KG1 (cell line): Measurements from ENCODE around the gene A3GALT2.
"Not testable (repeated sequence)": the region's sequence is repeated elsewhere in the genome, so short reads cannot be mapped to it uniquely, and the experiment has no call there.

ENCODE experiments used
- DNase-seq: peaks from one replicate; lab custom pipeline; 2025; lab: John Stamatoyannopoulos, UW

The A3GALT2 gene

GRCh38 chr1:33292726-33293340 lies 28.1 kb downstream of the A3GALT2 start:
- no peak for DNase-seq

DNA sequence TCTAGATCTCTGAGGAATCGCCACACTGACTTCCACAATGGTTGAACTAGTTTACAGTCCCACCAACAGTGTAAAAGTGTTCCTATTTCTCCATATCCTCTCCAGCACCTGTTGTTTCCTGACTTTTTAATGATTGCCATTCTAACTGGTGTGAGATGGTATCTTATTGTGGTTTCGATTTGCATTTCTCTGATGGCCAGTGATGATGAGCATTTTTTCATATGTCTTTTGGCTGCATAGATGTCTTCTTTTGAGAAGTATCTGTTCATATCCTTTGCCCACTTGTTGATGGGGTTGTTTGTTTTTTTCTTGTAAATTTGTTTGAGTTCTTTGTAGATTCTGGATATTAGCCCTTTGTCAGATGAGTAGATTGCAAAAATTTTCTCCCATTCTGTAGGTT lies 30.3 kb downstream of the A3GALT2 start:
- DNase-seq, result not testable (repeated sequence)

DNA sequence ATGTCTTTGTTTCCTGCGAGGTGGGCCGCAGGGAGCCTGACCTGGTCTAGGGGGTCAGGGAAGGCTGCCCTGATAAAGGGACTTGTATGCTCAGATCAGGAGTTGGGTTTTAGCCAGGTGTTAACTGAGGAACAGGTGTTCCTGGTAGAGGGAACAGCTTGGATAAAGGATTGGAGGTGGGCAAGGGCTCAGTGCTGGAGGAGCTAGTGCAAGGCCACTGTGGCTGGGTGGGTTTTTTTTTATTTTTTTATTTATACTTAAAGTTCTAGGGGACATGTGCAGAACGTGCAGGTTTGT lies 31.1 kb downstream of the A3GALT2 start:
- no peak for DNase-seq

DNA sequence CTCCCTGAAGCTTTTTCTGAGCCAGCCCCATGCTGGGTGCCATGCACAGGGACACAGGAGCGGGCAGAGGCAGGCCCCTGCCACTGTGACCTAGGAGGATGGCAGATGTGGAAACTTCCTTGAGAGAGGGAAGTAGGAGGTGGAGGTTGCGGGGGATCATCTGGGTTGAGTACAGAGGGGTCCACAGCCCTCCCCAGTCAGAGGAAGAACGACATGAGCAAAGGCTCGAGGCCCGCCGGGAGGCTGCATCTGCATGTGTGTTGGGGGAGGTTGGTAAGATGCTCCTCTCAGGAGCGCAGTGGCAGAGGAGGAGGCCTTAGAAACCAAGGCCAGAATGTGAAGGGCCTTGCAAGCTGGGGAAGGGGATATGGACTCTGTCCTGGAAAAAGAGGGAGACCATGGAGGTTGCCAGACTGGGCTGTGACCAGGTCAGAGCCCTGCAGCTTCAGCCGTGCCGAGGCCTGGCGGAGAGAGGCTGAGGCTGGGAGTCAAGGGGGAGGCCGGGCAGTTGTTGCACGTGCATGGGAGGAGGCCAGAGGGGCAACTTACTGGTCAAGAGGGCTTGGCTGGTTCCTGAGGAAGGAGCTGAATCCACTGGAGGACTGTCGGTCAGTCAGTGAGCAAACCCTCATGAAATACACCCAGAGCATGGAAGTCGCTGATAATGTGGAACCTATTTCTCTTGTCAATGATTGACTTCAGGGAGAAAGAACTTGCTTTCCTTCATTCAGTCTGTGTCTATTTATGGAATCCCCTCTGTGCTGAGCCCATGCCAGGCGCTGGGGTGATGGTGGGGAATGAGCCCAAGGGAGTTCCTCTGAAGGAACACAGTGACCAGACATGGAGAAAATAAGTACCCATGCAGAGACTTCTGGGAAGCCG lies 31.7 kb downstream of the A3GALT2 start:
- DNase-seq, result no peak

DNA sequence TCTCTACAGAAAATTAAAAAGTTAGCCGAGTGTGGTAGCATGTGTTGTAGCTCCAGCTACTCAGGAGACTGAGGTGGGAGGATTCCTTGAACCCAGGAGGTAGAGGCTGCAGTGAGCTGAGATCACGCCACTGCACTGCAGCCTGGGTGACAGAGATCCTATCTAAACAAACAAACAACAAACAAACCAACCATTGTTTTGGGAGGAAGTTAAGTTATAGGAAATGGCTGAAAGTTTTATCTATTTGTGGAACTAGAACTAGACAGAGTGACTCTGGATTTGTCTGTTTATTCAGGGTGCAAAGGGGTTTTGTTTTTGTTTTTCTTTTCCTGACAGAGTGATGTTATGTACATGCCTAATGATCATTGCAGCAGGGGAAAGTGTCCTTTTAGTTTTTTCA lies 33.6 kb downstream of the A3GALT2 start:
- no peak for DNase-seq

GRCh38 chr1:33286451-33287185 lies 34.3 kb downstream of the A3GALT2 start:
- no peak for DNase-seq

DNA sequence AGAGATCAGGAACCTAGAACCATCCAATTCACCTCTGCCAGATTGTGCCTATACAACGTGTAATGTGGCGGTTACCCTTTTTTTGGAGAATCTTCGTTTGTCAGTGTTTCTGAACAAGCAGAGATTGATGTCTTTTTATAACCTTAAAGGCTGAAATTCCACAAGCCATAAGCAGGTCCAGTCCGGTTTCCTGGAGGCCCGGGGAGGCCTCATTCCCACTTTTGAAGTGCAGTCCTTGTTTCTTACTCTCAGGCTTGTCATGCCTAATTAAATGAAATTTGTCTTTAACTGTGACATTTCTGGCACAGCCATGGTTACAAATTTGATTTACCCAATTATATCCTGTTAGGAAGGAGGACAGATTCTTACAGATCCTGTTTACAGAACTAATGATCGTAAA lies 36.8 kb downstream of the A3GALT2 start:
- DNase-seq, result no peak

- DNase-seq, result no peak
These were observed 38.1 kb downstream of the A3GALT2 start for GRCh38 chr1:33282791-33283190.

- DNase-seq, result no peak
These were observed 39.2 kb downstream of the A3GALT2 start for GRCh38 chr1:33281554-33282303.

DNA sequence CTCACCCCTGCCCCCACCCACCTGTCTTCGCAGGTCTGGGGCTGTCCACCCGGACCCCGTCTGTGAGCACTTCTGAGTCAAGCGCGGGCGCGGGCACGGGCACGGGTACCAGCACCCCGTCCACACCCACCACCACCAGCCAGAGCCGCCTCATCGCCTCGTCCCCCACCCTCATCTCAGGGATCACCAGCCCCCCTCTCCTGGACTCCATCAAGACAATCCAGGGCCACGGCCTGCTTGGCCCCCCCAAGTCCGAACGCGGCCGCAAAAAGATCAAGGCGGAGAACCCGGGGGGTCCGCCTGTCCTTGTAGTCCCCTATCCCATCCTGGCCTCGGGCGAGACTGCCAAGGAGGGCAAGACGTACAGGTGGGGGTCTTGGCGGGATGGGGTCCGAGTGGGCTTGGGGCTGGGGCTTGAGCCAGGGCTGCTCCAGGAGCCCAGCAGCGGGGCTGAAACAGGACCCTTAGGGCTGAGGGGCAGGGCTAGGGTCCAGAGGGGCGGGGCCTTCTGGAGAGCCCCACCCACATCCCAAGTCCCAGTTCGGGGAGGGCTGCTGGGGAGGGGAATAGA lies 40.7 kb downstream of the A3GALT2 start:
- no peak for DNase-seq

DNA sequence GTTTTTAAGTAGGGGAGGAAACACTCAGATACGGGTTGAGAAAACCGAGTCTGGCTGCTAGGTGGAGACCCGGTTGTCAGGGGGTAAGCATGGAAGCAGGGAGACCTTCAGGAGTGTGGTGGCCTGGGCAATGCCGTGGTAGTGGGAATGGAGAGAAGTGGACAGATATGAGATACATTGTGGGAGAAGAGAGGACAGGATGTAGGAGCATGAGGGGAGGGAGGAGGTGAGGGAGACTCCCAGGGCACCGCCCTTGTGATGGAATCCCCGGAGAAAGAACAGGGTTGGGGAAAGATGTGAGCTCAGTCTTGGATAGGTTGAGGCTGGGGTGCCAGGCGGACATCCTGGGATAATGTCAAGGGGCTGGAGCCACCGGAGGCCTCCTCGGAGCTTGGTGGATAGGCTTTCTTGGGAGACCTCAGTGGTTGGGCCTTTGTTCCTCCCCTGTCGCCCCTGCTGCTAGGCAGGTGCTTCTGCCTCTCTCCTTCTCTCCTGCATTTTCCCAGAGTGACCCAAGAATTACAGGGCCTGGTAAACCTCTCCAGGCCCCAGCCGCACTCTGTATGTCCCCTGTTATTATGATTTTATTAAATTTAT lies 43.3 kb downstream of the A3GALT2 start:
- no peak for DNase-seq

GRCh38 chr1:33276573-33277298 lies 44.2 kb downstream of the A3GALT2 start:
- no peak for DNase-seq

- DNase-seq, result no peak
These were observed 45.0 kb downstream of the A3GALT2 start for GRCh38 chr1:33275706-33276572.

DNA sequence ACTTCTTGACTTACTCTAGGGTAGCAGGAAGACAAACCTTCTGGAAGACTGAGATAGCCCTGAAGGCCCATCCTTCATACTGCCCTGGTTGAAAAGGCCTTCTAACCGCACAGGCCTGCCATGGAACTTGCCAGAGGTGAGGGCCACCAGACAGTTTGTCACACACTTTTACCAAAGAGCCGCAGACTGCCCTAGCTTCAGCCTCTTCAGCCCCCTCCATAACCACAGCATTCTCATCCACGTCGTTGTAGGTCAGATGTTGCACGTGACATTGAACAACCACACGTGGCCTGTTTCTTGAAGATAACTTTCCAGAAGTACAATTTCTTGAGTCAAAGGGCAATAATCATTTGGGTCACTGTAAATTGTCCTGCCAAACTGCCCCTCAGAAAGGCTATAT lies 45.7 kb downstream of the A3GALT2 start:
- no peak for DNase-seq

GRCh38 chr1:33274446-33274845 lies 46.5 kb downstream of the A3GALT2 start:
- no peak for DNase-seq

DNA sequence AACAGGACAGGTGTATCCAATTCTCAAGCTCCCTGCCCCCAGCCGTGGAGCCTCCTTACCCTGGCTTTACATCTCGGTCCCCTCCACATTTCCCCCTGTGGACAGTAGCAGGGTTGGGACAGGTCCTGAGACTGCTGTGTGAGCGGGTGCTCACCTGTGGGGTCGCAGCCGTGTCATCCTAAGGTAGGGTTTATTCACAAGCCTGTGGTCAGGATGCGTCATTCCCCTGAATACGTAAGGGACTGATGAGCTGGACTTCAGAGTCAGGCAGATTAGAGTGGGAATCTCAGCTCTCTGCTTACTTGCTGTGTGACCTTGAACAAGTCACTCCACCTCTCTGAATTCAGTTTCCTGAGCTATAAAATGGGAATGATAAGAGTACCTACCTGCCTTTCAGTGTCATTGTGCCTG lies 46.9 kb downstream of the A3GALT2 start:
- no peak for DNase-seq

- DNase-seq, result no peak
These were observed 47.5 kb downstream of the A3GALT2 start for GRCh38 chr1:33273406-33273805.

GRCh38 chr1:33272930-33273329 lies 48.0 kb downstream of the A3GALT2 start:
- DNase-seq, result no peak

DNA sequence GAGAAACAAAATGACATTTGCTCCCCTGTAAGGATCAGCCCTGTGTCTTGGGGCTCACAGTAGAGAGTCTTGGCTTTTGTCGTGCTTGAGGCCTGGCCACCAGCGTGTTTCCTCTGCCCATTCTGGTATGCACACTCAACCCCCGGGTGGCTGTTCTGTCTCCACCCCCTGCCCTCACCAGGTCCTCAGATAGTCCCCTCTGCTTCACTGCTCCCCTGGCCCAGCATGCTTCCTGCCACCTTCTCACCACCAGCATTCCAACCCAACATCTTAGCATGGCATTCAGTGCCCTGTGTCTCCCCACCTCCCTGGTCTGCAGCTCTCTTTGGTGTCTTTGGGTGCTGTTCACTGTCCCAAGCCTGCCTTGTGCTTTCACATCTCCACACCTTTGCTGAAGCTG lies 48.4 kb downstream of the A3GALT2 start:
- DNase-seq, result no peak
